ENCODE results near the gene GSTA1.
"Not testable (repeated sequence)": the region's sequence is repeated elsewhere in the genome, so short reads cannot be mapped to it uniquely, and the experiment has no call there.

DNA sequence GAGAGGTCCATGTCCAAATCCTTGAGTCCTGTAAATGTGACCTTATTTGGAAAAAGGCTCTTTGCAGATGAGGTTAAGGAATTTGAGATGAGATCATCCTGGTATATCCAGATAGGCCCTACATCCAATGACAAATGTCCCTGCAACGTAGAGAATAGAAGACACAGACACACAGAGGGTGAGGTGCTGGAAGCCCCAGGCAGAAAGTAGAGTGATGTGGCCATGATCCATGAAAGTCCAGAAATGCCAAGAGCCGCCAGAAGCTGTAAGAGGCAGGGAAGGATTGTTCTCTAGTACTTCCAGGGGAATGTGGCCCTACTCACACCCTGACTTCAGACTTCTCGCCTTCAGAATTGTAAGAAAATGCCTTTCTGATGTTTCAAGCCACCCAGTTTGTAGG lies 56.3 kb downstream of the GSTA1 start:
- TF ChIP-seq, protein P1, sequence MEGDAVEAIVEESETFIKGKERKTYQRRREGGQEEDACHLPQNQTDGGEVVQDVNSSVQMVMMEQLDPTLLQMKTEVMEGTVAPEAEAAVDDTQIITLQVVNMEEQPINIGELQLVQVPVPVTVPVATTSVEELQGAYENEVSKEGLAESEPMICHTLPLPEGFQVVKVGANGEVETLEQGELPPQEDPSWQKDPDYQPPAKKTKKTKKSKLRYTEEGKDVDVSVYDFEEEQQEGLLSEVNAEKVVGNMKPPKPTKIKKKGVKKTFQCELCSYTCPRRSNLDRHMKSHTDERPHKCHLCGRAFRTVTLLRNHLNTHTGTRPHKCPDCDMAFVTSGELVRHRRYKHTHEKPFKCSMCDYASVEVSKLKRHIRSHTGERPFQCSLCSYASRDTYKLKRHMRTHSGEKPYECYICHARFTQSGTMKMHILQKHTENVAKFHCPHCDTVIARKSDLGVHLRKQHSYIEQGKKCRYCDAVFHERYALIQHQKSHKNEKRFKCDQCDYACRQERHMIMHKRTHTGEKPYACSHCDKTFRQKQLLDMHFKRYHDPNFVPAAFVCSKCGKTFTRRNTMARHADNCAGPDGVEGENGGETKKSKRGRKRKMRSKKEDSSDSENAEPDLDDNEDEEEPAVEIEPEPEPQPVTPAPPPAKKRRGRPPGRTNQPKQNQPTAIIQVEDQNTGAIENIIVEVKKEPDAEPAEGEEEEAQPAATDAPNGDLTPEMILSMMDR (IDR thresholded peaks at IDR 0.05): not testable (repeated sequence)
- not testable (repeated sequence) for TF ChIP-seq POLR2A (IDR thresholded peaks at IDR 0.05)

Measured in body of pancreas (tissue), 4 donors.